H4 (cell line): Measurements from ENCODE around the gene HNRNPCL2. TPM values are rescaled to one million over a fixed set of nuclear protein-coding genes. Genes with fewer than 3 reads are reported as not detected.
"Not testable (repeated sequence)": the region's sequence is repeated elsewhere in the genome, so short reads cannot be mapped to it uniquely, and the experiment has no call there.

ENCODE experiments used
- DNase-seq: peaks from one replicate; pipeline ENCODE4 v3.0.0-alpha.2; 2015; ENCODE audit warnings: low spot score
- total RNA-seq: library from RNA; depleted of rRNA; stranded (reverse); fragments of >200 nt; shearing (Covaris generic); gene quantifications from 2 replicates; pipeline ENCODE4 v1.2.3, GENCODE V29; 2014; rRNA removed

Gene HNRNPCL2
- not detected in 2 replicates for total RNA-seq

GRCh38 chr1:13116754-13117153 is at the start of gene HNRNPCL2:
HNRNPCL2 (minus strand) TSS chr1:13116854; CDS start chr1:13116400, 454 bp downstream.
- not testable (repeated sequence) for DNase-seq

- not testable (repeated sequence) for DNase-seq
These were observed 48.9 kb upstream of the HNRNPCL2 start, which contains the start of gene HNRNPCL4 for GRCh38 chr1:13165531-13165930. HNRNPCL4 (minus strand) TSS chr1:13165631; CDS start chr1:13165467, 164 bp downstream.

GRCh38 chr1:13155909-13156308 is 39.3 kb upstream of the HNRNPCL2 start, which contains the start of gene PRAMEF26:
PRAMEF26 (minus strand) TSS chr1:13156009; CDS start chr1:13153095, 2,914 bp downstream.
- DNase-seq: not testable (repeated sequence)

DNA sequence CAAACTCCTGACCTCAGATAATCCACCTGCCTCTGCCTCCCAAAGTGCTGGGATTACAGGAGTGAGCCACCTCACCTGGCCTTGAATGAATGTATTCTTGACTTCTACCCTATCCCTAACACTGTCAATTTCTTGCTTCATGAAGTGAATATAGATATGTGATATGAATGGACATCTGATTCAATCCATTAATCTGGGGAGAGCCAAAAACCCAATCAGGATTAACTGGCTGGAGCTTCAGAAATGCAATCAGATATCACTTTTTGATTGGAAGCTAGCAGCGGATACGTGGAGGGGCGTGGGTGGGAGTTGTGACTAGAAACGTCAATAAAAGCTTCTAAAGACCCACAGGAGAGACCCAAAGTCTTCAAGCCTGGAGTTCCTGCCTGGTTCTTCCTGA is 46.2 kb downstream of the HNRNPCL2 start, which contains the start of gene PRAMEF25:
TSS of gene PRAMEF25 (plus strand) at position 301 of the 400 bp plus-strand sequence. CDS start 2,920 bp downstream, outside the sequence.
- DNase-seq: not testable (repeated sequence)

Other genes starting within 250 kb of the HNRNPCL2 start
- not detected in 2 replicates for gene PRAMEF4, start 230.7 kb downstream of the HNRNPCL2 start, total RNA-seq
- not detected in 2 replicates for gene PRAMEF10, start 218.6 kb downstream of the HNRNPCL2 start, total RNA-seq
- gene PRAMEF7, start 200.2 kb downstream of the HNRNPCL2 start, total RNA-seq: not detected in 2 replicates
- gene PRAMEF6, start 169.3 kb downstream of the HNRNPCL2 start, total RNA-seq: not detected in 2 replicates
- gene PRAMEF27, start 60.3 kb downstream of the HNRNPCL2 start, total RNA-seq: not detected in 2 replicates
- gene HNRNPCL3, start 56.1 kb downstream of the HNRNPCL2 start, total RNA-seq: not detected in 2 replicates
- not detected in 2 replicates for gene PRAMEF25, start 46.1 kb downstream of the HNRNPCL2 start, total RNA-seq
- not detected in 2 replicates for gene PRAMEF26, start 39.2 kb upstream of the HNRNPCL2 start, total RNA-seq
- not detected in 2 replicates for gene HNRNPCL4, start 48.8 kb upstream of the HNRNPCL2 start, total RNA-seq
- gene PRAMEF9, start 55.0 kb upstream of the HNRNPCL2 start, total RNA-seq: not detected in 2 replicates
- not detected in 2 replicates for gene PRAMEF13, start 84.6 kb upstream of the HNRNPCL2 start, total RNA-seq
- not detected in 2 replicates for gene PRAMEF18, start 109.3 kb upstream of the HNRNPCL2 start, total RNA-seq
- gene PRAMEF5, start 137.3 kb upstream of the HNRNPCL2 start, total RNA-seq: not detected in 2 replicates
- gene PRAMEF8, start 168.3 kb upstream of the HNRNPCL2 start, total RNA-seq: not detected in 2 replicates
- not detected in 2 replicates for gene PRAMEF33, start 186.7 kb upstream of the HNRNPCL2 start, total RNA-seq
- gene PRAMEF15, start 198.7 kb upstream of the HNRNPCL2 start, total RNA-seq: not detected in 2 replicates
- gene PRAMEF14, start 230.3 kb upstream of the HNRNPCL2 start, total RNA-seq: not detected in 2 replicates